ENCODE results near the gene ADAMTS13. TPM values are rescaled to one million over a fixed set of nuclear protein-coding genes. Genes with fewer than 3 reads are reported as not detected.

Gene ADAMTS13
- total and polyA plus RNA-seq, 4 donors: 6.5 to 13.3 (median 10.4) TPM

GRCh38 chr9:133454943-133455673, 32.9 kb downstream of the ADAMTS13 start:
- WGBS: 92% methylated on average over 20 of the region's 20 CpGs
- DNase-seq (ENCODE audit: low spot score): no peak

GRCh38 chr9:133455936-133456335, 33.8 kb downstream of the ADAMTS13 start:
- H3K9me3 ChIP-seq (ENCODE audit: control insufficient read depth in 4 of 4, low read length in 3 of 4): no peaks in the 10 kb centered on the region
- no peak overlapping the region for H3K4me3 ChIP-seq (ENCODE audit: low read depth in 1 of 3, low read length in 3 of 3)
- DNase-seq (ENCODE audit: low spot score): no peak
- no peak for TF ChIP-seq SP1 (IDR thresholded peaks at IDR 0.05)
- no peak for TF ChIP-seq TAF1 (conservative IDR thresholded peaks at IDR 0.05)
- TF ChIP-seq FOXA1 (IDR thresholded peaks at IDR 0.05): no peak
- TF ChIP-seq FOXA2 (IDR thresholded peaks at IDR 0.05): no peak
- TF ChIP-seq CTCF (IDR thresholded peaks at IDR 0.05; ENCODE audit: low read depth, low read length, missing input control): no peak
- TF ChIP-seq RXRA (IDR thresholded peaks at IDR 0.05): no peak
- TF ChIP-seq HNF4A (conservative IDR thresholded peaks at IDR 0.05): no peak
- no peak for TF ChIP-seq ATF3 (IDR thresholded peaks at IDR 0.05)
- no peaks in the 10 kb centered on the region for H3K27me3 ChIP-seq (ENCODE audit: control insufficient read depth in 4 of 4, insufficient read depth in 4 of 4, low read length in 3 of 4)
- H3K9ac ChIP-seq (ENCODE audit: low read depth in 1 of 2, low read length in 2 of 2): no peak overlapping the region
- WGBS: 95% methylated on average over 11 of the region's 11 CpGs
- H3K4me1 ChIP-seq (ENCODE audit: control insufficient read depth in 4 of 4, insufficient read depth in 4 of 4, low read length in 3 of 4): peaks cover 3 to 11% (median 6%) of the 10 kb centered on the region in 4 donors
- no peaks in the 10 kb centered on the region for H3K36me3 ChIP-seq (ENCODE audit: control insufficient read depth in 4 of 4, insufficient read depth in 3 of 4, low read depth in 1 of 4, low read length in 3 of 4)
- no peak overlapping the region for H3K27ac ChIP-seq (ENCODE audit: low read depth in 1 of 2, low read length in 2 of 2)

More at GRCh38 chr9:133454943-133455673, 32.9 kb downstream of the ADAMTS13 start:
- TF ChIP-seq EGR1 (IDR thresholded peaks at IDR 0.05; ENCODE audit: low read depth in 2 of 2): no peak
- no peak for TF ChIP-seq HNF4G (IDR thresholded peaks at IDR 0.05)
- TF ChIP-seq GABPA (IDR thresholded peaks at IDR 0.05 in 1 of 2, conservative IDR thresholded peaks at IDR 0.05 in 1 of 2): no peak
- TF ChIP-seq SP1 (IDR thresholded peaks at IDR 0.05): no peak
- no peak for TF ChIP-seq ZBTB33 (IDR thresholded peaks at IDR 0.05)
- no peak overlapping the region for H3K4me3 ChIP-seq (ENCODE audit: low read depth in 1 of 3, low read length in 3 of 3)
- no peaks in the 10 kb centered on the region for H3K36me3 ChIP-seq (ENCODE audit: control insufficient read depth in 4 of 4, insufficient read depth in 3 of 4, low read depth in 1 of 4, low read length in 3 of 4)
- H3K9ac ChIP-seq (ENCODE audit: low read depth in 1 of 2, low read length in 2 of 2): no peak overlapping the region
- peaks cover 3 to 7% (median 5%) of the 10 kb centered on the region in 4 donors for H3K4me1 ChIP-seq (ENCODE audit: control insufficient read depth in 4 of 4, insufficient read depth in 4 of 4, low read length in 3 of 4)
- H3K9me3 ChIP-seq (ENCODE audit: control insufficient read depth in 4 of 4, low read length in 3 of 4): no peaks in the 10 kb centered on the region
- no peaks in the 10 kb centered on the region for H3K27me3 ChIP-seq (ENCODE audit: control insufficient read depth in 4 of 4, insufficient read depth in 4 of 4, low read length in 3 of 4)
- H3K27ac ChIP-seq (ENCODE audit: low read depth in 1 of 2, low read length in 2 of 2): no peak overlapping the region

- no peak for DNase-seq (ENCODE audit: low spot score)
- peaks cover 6 to 16% (median 11%) of the 10 kb centered on the region in 4 donors for H3K4me1 ChIP-seq (ENCODE audit: control insufficient read depth in 4 of 4, insufficient read depth in 4 of 4, low read length in 3 of 4)
- 96% methylated on average over 9 of the region's 9 CpGs for WGBS
- H3K4me3 ChIP-seq (ENCODE audit: low read depth in 1 of 3, low read length in 3 of 3): no peak overlapping the region
- TF ChIP-seq YY1 (IDR thresholded peaks at IDR 0.05) (no peak), HNF4G (IDR thresholded peaks at IDR 0.05) (no peak), RAD21 (IDR thresholded peaks at IDR 0.05) (no peak), NR2F2 (IDR thresholded peaks at IDR 0.05) (no peak), HNF4A (conservative IDR thresholded peaks at IDR 0.05) (no peak), MAX (IDR thresholded peaks at IDR 0.05) (no peak), CTCF (IDR thresholded peaks at IDR 0.05; ENCODE audit: low read depth, low read length, missing input control) (no peak), ZBTB33 (IDR thresholded peaks at IDR 0.05) (no peak)
- no peak overlapping the region for H3K27ac ChIP-seq (ENCODE audit: low read depth in 1 of 2, low read length in 2 of 2)
- H3K36me3 ChIP-seq (ENCODE audit: control insufficient read depth in 4 of 4, insufficient read depth in 3 of 4, low read depth in 1 of 4, low read length in 3 of 4): no peaks in the 10 kb centered on the region
- no peaks in the 10 kb centered on the region for H3K27me3 ChIP-seq (ENCODE audit: control insufficient read depth in 4 of 4, insufficient read depth in 4 of 4, low read length in 3 of 4)
- H3K9ac ChIP-seq (ENCODE audit: low read depth in 1 of 2, low read length in 2 of 2): no peak overlapping the region
- H3K9me3 ChIP-seq (ENCODE audit: control insufficient read depth in 4 of 4, low read length in 3 of 4): no peaks in the 10 kb centered on the region
Observed at GRCh38 chr9:133456409-133456808, 34.2 kb downstream of the ADAMTS13 start.

Measured in liver (tissue), 9 donors.